Right lobe of liver (tissue), 4 donors: ENCODE measurements around the gene PTPRN2.

Experiments used
- POLR2A ChIP-seq: fragments of 450-650 bp; IDR thresholded peaks from one replicate; pipeline ENCODE4 v1.6.1; 2017; ENCODE audit warnings: antibody characterized with exemption, mild to moderate bottlenecking
- TF ChIP-seq, protein P1 (sequence below), 4 donors: fragments of 200-600 bp in 3 of 4; fragments of 450-650 bp in 1 of 4; IDR thresholded peaks; one replicate each; pipeline versions ENCODE4 v1.5.1 to v1.8.0; 2016 to 2022; ENCODE audit warnings: antibody characterized with exemption in 4 of 4, mild to moderate bottlenecking in 2 of 4
- donor health status: DM: no; HTN: no; CAD: no.
- donor health status: DM: no; HTN: no; CAD: no.
- donor health status: DM: no; HTN: yes; CAD: no.

DNA sequence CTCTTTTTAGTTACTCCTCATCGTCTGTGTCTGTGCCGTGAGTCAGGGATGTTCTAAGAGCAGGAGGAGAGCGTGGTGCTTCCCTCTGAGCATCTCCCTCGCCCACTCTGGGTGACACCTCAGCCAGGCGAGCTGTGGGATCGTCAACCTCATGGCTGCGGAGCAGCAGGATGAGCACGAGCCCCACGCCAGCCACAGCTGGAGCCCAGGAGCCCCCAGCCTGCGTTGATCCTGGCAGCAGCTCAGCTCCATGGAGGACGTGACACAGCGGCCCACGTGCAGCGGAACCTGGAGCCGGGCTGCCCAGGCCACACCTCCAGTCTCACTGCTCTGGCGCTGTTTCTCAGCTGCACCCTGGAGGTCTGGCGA, 512.0 kb downstream of the PTPRN2 start:
- TF ChIP-seq, protein P1, sequence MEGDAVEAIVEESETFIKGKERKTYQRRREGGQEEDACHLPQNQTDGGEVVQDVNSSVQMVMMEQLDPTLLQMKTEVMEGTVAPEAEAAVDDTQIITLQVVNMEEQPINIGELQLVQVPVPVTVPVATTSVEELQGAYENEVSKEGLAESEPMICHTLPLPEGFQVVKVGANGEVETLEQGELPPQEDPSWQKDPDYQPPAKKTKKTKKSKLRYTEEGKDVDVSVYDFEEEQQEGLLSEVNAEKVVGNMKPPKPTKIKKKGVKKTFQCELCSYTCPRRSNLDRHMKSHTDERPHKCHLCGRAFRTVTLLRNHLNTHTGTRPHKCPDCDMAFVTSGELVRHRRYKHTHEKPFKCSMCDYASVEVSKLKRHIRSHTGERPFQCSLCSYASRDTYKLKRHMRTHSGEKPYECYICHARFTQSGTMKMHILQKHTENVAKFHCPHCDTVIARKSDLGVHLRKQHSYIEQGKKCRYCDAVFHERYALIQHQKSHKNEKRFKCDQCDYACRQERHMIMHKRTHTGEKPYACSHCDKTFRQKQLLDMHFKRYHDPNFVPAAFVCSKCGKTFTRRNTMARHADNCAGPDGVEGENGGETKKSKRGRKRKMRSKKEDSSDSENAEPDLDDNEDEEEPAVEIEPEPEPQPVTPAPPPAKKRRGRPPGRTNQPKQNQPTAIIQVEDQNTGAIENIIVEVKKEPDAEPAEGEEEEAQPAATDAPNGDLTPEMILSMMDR (IDR thresholded peaks at IDR 0.05) = no peak
- TF ChIP-seq POLR2A = no peak
